ENCODE results near the gene HTT. TPM values are rescaled to one million over a fixed set of nuclear protein-coding genes. Genes with fewer than 3 reads are reported as not detected.

HTT gene
- total and polyA plus RNA-seq, 4 donors, result 5.1 to 82.7 (median 41.1) TPM

GRCh38 chr4:3060946-3061345 is 13.5 kb upstream of the HTT start:
- 89 to 90% methylated on average over 6 of the region's 6 CpGs for WGBS, 2 donors
- H3K9me3 ChIP-seq (ENCODE audit: control insufficient read depth, low read length), result no peaks in the 10 kb centered on the region
- ATAC-seq (ENCODE audit: low FRiP score), result no peak
- intact Hi-C loops (cut with DNase I), result no loop called here
- no peak for DNase-seq
- no peaks in the 10 kb centered on the region for H3K27me3 ChIP-seq (ENCODE audit: control insufficient read depth in 1 of 2, insufficient read depth in 2 of 2, low read length in 1 of 2)
- H3K4me1 ChIP-seq (ENCODE audit: control insufficient read depth in 1 of 2, insufficient read depth in 2 of 2, low read length in 2 of 2), result no peaks in the 10 kb centered on the region
- no peaks in the 10 kb centered on the region for H3K36me3 ChIP-seq (ENCODE audit: control insufficient read depth in 1 of 2, insufficient read depth in 2 of 2, low read length in 1 of 2)
- no peak overlapping the region for H3K4me3 ChIP-seq (ENCODE audit: low read length in 2 of 2)
- H3K27ac ChIP-seq (ENCODE audit: low read depth in 1 of 2, low read length in 2 of 2), result no peak overlapping the region

GRCh38 chr4:3062471-3062870 is 12.0 kb upstream of the HTT start:
- ATAC-seq (ENCODE audit: low FRiP score) (no peak), DNase-seq (no peak)
- 89 to 91% methylated on average over 12 of the region's 12 CpGs for WGBS, 2 donors
- H3K4me3 ChIP-seq (ENCODE audit: low read length in 2 of 2), result no peak overlapping the region
- H3K4me1 ChIP-seq (ENCODE audit: control insufficient read depth in 1 of 2, insufficient read depth in 2 of 2, low read length in 2 of 2), result no peaks in the 10 kb centered on the region
- no peak overlapping the region for H3K27ac ChIP-seq (ENCODE audit: low read depth in 1 of 2, low read length in 2 of 2)
- no peaks in the 10 kb centered on the region for H3K9me3 ChIP-seq (ENCODE audit: control insufficient read depth, low read length)
- intact Hi-C loops (cut with DNase I), result no loop called here
- H3K36me3 ChIP-seq (ENCODE audit: control insufficient read depth in 1 of 2, insufficient read depth in 2 of 2, low read length in 1 of 2), result no peaks in the 10 kb centered on the region
- H3K27me3 ChIP-seq (ENCODE audit: control insufficient read depth in 1 of 2, insufficient read depth in 2 of 2, low read length in 1 of 2), result no peaks in the 10 kb centered on the region

GRCh38 chr4:3065551-3065950 is 8.9 kb upstream of the HTT start:
- ATAC-seq (ENCODE audit: low FRiP score), result no peak
- H3K9me3 ChIP-seq (ENCODE audit: control insufficient read depth, low read length), result no peaks in the 10 kb centered on the region
- no peak overlapping the region for H3K4me3 ChIP-seq (ENCODE audit: low read length in 2 of 2)
- H3K36me3 ChIP-seq (ENCODE audit: control insufficient read depth in 1 of 2, insufficient read depth in 2 of 2, low read length in 1 of 2), result no peaks in the 10 kb centered on the region
- no peaks in the 10 kb centered on the region for H3K27me3 ChIP-seq (ENCODE audit: control insufficient read depth in 1 of 2, insufficient read depth in 2 of 2, low read length in 1 of 2)
- intact Hi-C loops (cut with DNase I), result no loop called here
- WGBS, 2 donors, result 90 to 95% methylated on average over 3 of the region's 3 CpGs
- H3K4me1 ChIP-seq (ENCODE audit: control insufficient read depth in 1 of 2, insufficient read depth in 2 of 2, low read length in 2 of 2), result no peaks in the 10 kb centered on the region
- no peak overlapping the region for H3K27ac ChIP-seq (ENCODE audit: low read depth in 1 of 2, low read length in 2 of 2)
- no peak for DNase-seq

- Histone ChIP-seq H3K4me3 (ENCODE audit: low read length in 2 of 2) (no peak overlapping the region), H3K9me3 (ENCODE audit: control insufficient read depth, low read length) (no peaks in the 10 kb centered on the region), H3K27ac (ENCODE audit: low read depth in 1 of 2, low read length in 2 of 2) (no peak overlapping the region), H3K4me1 (ENCODE audit: control insufficient read depth in 1 of 2, insufficient read depth in 2 of 2, low read length in 2 of 2) (no peaks in the 10 kb centered on the region), H3K27me3 (ENCODE audit: control insufficient read depth in 1 of 2, insufficient read depth in 2 of 2, low read length in 1 of 2) (no peaks in the 10 kb centered on the region), H3K36me3 (ENCODE audit: control insufficient read depth in 1 of 2, insufficient read depth in 2 of 2, low read length in 1 of 2) (no peaks in the 10 kb centered on the region)
- 88% methylated on average over 6 of the region's 6 CpGs for WGBS, 2 donors
- DNase-seq, result no peak
- intact Hi-C loops (cut with DNase I), result no loop called here
- ATAC-seq (ENCODE audit: low FRiP score), result no peak
Measured at GRCh38 chr4:3066836-3067400, 7.6 kb upstream of the HTT start.

- H3K36me3 ChIP-seq (ENCODE audit: control insufficient read depth in 1 of 2, insufficient read depth in 2 of 2, low read length in 1 of 2), result no peaks in the 10 kb centered on the region
- DNase-seq (no peak), ATAC-seq (ENCODE audit: low FRiP score) (no peak)
- no peak overlapping the region for H3K4me3 ChIP-seq (ENCODE audit: low read length in 2 of 2)
- H3K27ac ChIP-seq (ENCODE audit: low read depth in 1 of 2, low read length in 2 of 2), result no peak overlapping the region
- H3K27me3 ChIP-seq (ENCODE audit: control insufficient read depth in 1 of 2, insufficient read depth in 2 of 2, low read length in 1 of 2), result no peaks in the 10 kb centered on the region
- WGBS, 2 donors, result 86 to 89% methylated on average over 6 of the region's 6 CpGs
- H3K9me3 ChIP-seq (ENCODE audit: control insufficient read depth, low read length), result no peaks in the 10 kb centered on the region
- intact Hi-C loops (cut with DNase I), result no loop called here
- H3K4me1 ChIP-seq (ENCODE audit: control insufficient read depth in 1 of 2, insufficient read depth in 2 of 2, low read length in 2 of 2), result no peaks in the 10 kb centered on the region
Measured at GRCh38 chr4:3067473-3068001, 6.9 kb upstream of the HTT start.

- Histone ChIP-seq H3K36me3 (ENCODE audit: control insufficient read depth in 1 of 2, insufficient read depth in 2 of 2, low read length in 1 of 2) (no peaks in the 10 kb centered on the region), H3K4me3 (ENCODE audit: low read length in 2 of 2) (no peak overlapping the region), H3K27ac (ENCODE audit: low read depth in 1 of 2, low read length in 2 of 2) (no peak overlapping the region), H3K9me3 (ENCODE audit: control insufficient read depth, low read length) (no peaks in the 10 kb centered on the region), H3K27me3 (ENCODE audit: control insufficient read depth in 1 of 2, insufficient read depth in 2 of 2, low read length in 1 of 2) (no peaks in the 10 kb centered on the region), H3K4me1 (ENCODE audit: control insufficient read depth in 1 of 2, insufficient read depth in 2 of 2, low read length in 2 of 2) (no peaks in the 10 kb centered on the region)
- no peak for ATAC-seq (ENCODE audit: low FRiP score)
- no peak for DNase-seq
- 83% methylated on average over 16 of the region's 16 CpGs for WGBS, 2 donors
- intact Hi-C loops (cut with DNase I), result no loop called here
Measured at GRCh38 chr4:3069661-3070199, 4.8 kb upstream of the HTT start.

DNA sequence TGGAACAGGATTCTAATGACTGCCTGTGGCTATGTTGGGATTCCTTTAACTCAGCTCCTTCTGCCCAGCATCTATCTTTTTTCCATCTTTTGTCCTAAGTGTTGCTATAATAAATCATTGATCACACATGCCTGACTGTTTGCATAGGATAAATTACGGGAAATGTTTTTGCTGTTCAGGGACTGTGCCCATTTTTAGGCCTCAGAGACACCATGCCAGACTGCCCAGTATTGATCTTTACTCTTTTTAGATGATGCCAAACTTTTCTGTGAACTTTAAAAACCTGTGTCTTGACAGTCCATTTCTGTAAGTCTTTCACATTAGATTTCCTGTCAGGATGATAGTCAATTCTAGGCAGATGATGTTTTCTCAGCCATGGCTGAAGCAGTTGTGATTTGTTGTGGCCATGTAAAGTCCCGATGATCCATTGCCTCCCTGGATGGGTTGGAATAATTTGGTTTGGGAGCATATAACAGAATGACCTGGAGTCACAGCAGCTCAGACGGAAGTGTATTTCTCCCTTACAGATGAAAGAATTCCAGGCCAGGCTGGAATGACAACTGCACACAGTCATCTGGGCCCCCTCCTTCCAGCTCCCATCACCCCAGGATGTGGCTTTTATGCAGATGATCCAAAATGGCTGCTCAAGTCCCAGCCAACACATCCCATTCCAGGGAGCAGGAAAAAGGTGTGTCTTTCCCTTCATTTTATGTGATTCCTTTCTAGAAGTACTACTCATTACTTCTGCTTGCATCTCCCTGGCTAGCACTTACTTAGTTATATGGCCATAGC is 3.6 kb upstream of the HTT start:
- intact Hi-C loops (cut with DNase I), result no loop called here
- H3K4me1 ChIP-seq (ENCODE audit: control insufficient read depth in 1 of 2, insufficient read depth in 2 of 2, low read length in 2 of 2), result no peaks in the 10 kb centered on the region

GRCh38 chr4:3071811-3072210 is 2.7 kb upstream of the HTT start:
- Histone ChIP-seq H3K27me3 (ENCODE audit: control insufficient read depth in 1 of 2, insufficient read depth in 2 of 2, low read length in 1 of 2) (no peaks in the 10 kb centered on the region), H3K4me3 (ENCODE audit: low read length in 2 of 2) (no peak overlapping the region), H3K36me3 (ENCODE audit: control insufficient read depth in 1 of 2, insufficient read depth in 2 of 2, low read length in 1 of 2) (no peaks in the 10 kb centered on the region), H3K27ac (ENCODE audit: low read depth in 1 of 2, low read length in 2 of 2) (no peak overlapping the region), H3K4me1 (ENCODE audit: control insufficient read depth in 1 of 2, insufficient read depth in 2 of 2, low read length in 2 of 2) (no peaks in the 10 kb centered on the region), H3K9me3 (ENCODE audit: control insufficient read depth, low read length) (no peaks in the 10 kb centered on the region)
- intact Hi-C loops (cut with DNase I), result no loop called here
- WGBS, 2 donors, result 50 to 63% methylated on average over 7 of the region's 7 CpGs
- ATAC-seq (ENCODE audit: low FRiP score) (no peak), DNase-seq (no peak)

More for the DNA sequence above, 3.6 kb upstream of the HTT start:
- Histone ChIP-seq H3K36me3 (ENCODE audit: control insufficient read depth in 1 of 2, insufficient read depth in 2 of 2, low read length in 1 of 2) (no peaks in the 10 kb centered on the region), H3K9me3 (ENCODE audit: control insufficient read depth, low read length) (no peaks in the 10 kb centered on the region), H3K27ac (ENCODE audit: low read depth in 1 of 2, low read length in 2 of 2) (no peak overlapping the region), H3K27me3 (ENCODE audit: control insufficient read depth in 1 of 2, insufficient read depth in 2 of 2, low read length in 1 of 2) (no peaks in the 10 kb centered on the region), H3K4me3 (ENCODE audit: low read length in 2 of 2) (no peak overlapping the region)
- ATAC-seq (ENCODE audit: low FRiP score) (no peak), DNase-seq (no peak)
- 69 to 73% methylated on average over 3 of the region's 3 CpGs for WGBS, 2 donors

Data from aorta (tissue), 5 donors.